Measurements from ENCODE around the gene ATN1. TPM values are rescaled to one million over a fixed set of nuclear protein-coding genes. Genes with fewer than 3 reads are reported as not detected.

Gene ATN1
- total and polyA plus RNA-seq, 2 donors (not counting 1 experiment from before 2014, with no cell fraction given): 9.4 to 21.5 TPM

DNA sequence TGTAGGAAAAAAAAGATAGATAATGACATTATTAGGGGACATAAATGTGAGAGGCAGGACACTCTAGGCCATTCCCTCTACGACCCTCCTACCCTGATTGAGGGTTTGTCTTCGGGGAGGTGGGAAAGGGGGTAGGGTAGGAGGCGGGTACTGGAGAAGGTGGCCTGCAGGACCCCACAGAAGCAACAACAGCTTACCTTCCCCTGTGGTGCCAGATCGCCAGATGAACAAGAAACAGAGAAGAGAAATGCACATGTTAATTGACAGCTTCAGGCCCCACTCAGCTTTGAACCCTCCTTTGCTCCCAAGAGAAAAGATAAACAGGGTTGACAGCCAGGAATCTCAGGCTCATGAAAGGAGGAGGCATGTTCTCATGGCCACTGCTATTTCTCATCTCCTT lies 38.0 kb downstream of the ATN1 start:
- Histone ChIP-seq H3K4me2 (ENCODE audit: extremely low read depth, insufficient read depth, low read length) (no peak overlapping the region), H3K36me3 (ENCODE audit: control insufficient read depth, insufficient read depth, low read length) (peaks cover 24% of the 10 kb centered on the region), H3K27me3 (ENCODE audit: control insufficient read depth, insufficient read depth, low read length) (no peaks in the 10 kb centered on the region), H3K4me1 (ENCODE audit: control insufficient read depth, extremely low read depth, insufficient read depth, low read length) (peaks cover 9% of the 10 kb centered on the region), H2AFZ (ENCODE audit: low read length) (no peak overlapping the region), H4K20me1 (ENCODE audit: control insufficient read depth, extremely low read depth, insufficient read depth, low read length) (no peaks in the 10 kb centered on the region), H3K4me3 (replicated peaks in 1 of 4; ENCODE audit: control extremely low read depth in 1 of 4, insufficient read depth in 1 of 4, low read depth in 3 of 4, low read length in 4 of 4) (no peak overlapping the region), H3K79me2 (ENCODE audit: control insufficient read depth, insufficient read depth, low read length) (peaks cover 26% of the 10 kb centered on the region), H3K9ac (ENCODE audit: insufficient read depth, low read length) (no peak overlapping the region), H3K27ac (ENCODE audit: insufficient read depth, low read length) (no peak overlapping the region), H3K9me3 (ENCODE audit: control insufficient read depth, insufficient read depth, low read depth, low read length) (no peaks in the 10 kb centered on the region)
- DNase-seq (ENCODE audit: low read depth in 2 of 2): no peak
- TF ChIP-seq EZH2 (IDR thresholded peaks at IDR 0.05; ENCODE audit: low read length, missing control alignments): no peak
- TF ChIP-seq, protein P1, sequence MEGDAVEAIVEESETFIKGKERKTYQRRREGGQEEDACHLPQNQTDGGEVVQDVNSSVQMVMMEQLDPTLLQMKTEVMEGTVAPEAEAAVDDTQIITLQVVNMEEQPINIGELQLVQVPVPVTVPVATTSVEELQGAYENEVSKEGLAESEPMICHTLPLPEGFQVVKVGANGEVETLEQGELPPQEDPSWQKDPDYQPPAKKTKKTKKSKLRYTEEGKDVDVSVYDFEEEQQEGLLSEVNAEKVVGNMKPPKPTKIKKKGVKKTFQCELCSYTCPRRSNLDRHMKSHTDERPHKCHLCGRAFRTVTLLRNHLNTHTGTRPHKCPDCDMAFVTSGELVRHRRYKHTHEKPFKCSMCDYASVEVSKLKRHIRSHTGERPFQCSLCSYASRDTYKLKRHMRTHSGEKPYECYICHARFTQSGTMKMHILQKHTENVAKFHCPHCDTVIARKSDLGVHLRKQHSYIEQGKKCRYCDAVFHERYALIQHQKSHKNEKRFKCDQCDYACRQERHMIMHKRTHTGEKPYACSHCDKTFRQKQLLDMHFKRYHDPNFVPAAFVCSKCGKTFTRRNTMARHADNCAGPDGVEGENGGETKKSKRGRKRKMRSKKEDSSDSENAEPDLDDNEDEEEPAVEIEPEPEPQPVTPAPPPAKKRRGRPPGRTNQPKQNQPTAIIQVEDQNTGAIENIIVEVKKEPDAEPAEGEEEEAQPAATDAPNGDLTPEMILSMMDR (conservative IDR thresholded peaks at IDR 0.05 in 1 of 2, IDR thresholded peaks at IDR 0.05 in 1 of 2; ENCODE audit: low read depth in 1 of 2, low read length in 2 of 2): no peak

DNA sequence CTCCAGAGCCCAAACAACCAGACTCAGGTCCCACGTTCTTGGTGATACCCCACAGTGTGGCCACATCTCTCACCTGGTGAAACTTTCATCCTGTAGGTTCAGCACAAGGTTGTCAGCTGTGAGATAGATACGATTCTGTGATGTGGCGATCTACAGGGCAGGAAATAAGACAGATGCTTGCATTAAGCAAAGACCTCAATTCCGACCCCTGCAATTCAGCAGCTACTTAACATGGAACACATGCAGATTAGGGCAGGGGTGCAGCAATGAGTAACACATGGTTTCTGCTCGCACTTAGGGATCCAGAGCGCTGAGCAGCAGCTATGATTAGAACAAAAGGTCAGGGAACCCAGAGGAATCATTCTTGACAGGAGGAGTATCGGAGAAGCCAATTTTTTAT lies 38.6 kb downstream of the ATN1 start:
- Histone ChIP-seq H3K27me3 (ENCODE audit: control insufficient read depth, insufficient read depth, low read length) (no peaks in the 10 kb centered on the region), H3K36me3 (ENCODE audit: control insufficient read depth, insufficient read depth, low read length) (peaks cover 24% of the 10 kb centered on the region), H3K4me1 (ENCODE audit: control insufficient read depth, extremely low read depth, insufficient read depth, low read length) (peaks cover 9% of the 10 kb centered on the region), H3K4me3 (replicated peaks in 1 of 4; ENCODE audit: control extremely low read depth in 1 of 4, insufficient read depth in 1 of 4, low read depth in 3 of 4, low read length in 4 of 4) (no peak overlapping the region), H3K9ac (ENCODE audit: insufficient read depth, low read length) (no peak overlapping the region), H3K79me2 (ENCODE audit: control insufficient read depth, insufficient read depth, low read length) (peaks cover 31% of the 10 kb centered on the region), H3K4me2 (ENCODE audit: extremely low read depth, insufficient read depth, low read length) (no peak overlapping the region), H2AFZ (ENCODE audit: low read length) (no peak overlapping the region), H4K20me1 (ENCODE audit: control insufficient read depth, extremely low read depth, insufficient read depth, low read length) (no peaks in the 10 kb centered on the region), H3K9me3 (ENCODE audit: control insufficient read depth, insufficient read depth, low read depth, low read length) (no peaks in the 10 kb centered on the region), H3K27ac (ENCODE audit: insufficient read depth, low read length) (no peak overlapping the region)
- no peak for TF ChIP-seq EZH2 (IDR thresholded peaks at IDR 0.05; ENCODE audit: low read length, missing control alignments)
- TF ChIP-seq, protein P1 (conservative IDR thresholded peaks at IDR 0.05 in 1 of 2, IDR thresholded peaks at IDR 0.05 in 1 of 2; ENCODE audit: low read depth in 1 of 2, low read length in 2 of 2): no peak
- DNase-seq (ENCODE audit: low read depth in 2 of 2): no peak

DNA sequence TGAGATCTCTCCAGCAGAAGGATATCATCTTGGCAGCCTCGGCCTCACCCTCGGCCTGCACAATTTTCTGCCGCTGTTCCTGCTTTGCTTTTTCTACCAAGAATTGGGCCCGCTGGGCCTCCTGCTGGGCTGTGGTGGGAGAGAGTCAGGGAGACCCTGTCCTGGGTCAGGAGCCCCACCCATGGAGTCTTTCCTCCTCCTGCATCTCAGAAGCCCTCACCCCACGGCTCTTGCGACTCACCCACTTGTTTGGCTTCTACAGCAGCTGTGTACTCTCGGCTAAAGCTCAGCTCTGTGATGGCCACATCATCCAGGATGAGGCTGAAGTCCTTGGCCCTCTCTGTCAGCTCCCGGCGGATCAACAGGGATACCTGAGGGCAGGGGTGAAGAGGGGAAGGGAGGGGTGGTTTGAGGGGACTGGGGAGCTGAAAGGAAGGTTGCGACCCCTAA lies 39.9 kb downstream of the ATN1 start:
- H3K27ac ChIP-seq (ENCODE audit: insufficient read depth, low read length): no peak overlapping the region
- TF ChIP-seq EZH2 (IDR thresholded peaks at IDR 0.05; ENCODE audit: low read length, missing control alignments): no peak
- TF ChIP-seq, protein P1 (conservative IDR thresholded peaks at IDR 0.05 in 1 of 2, IDR thresholded peaks at IDR 0.05 in 1 of 2; ENCODE audit: low read depth in 1 of 2, low read length in 2 of 2): no peak
- H3K4me1 ChIP-seq (ENCODE audit: control insufficient read depth, extremely low read depth, insufficient read depth, low read length): peaks cover 7% of the 10 kb centered on the region
- no peaks in the 10 kb centered on the region for H4K20me1 ChIP-seq (ENCODE audit: control insufficient read depth, extremely low read depth, insufficient read depth, low read length)
- H3K4me3 ChIP-seq (replicated peaks in 1 of 4; ENCODE audit: control extremely low read depth in 1 of 4, insufficient read depth in 1 of 4, low read depth in 3 of 4, low read length in 4 of 4): no peak overlapping the region
- DNase-seq (ENCODE audit: low read depth in 2 of 2): no peak
- no peaks in the 10 kb centered on the region for H3K9me3 ChIP-seq (ENCODE audit: control insufficient read depth, insufficient read depth, low read depth, low read length)
- no peak overlapping the region for H3K4me2 ChIP-seq (ENCODE audit: extremely low read depth, insufficient read depth, low read length)
- H3K36me3 ChIP-seq (ENCODE audit: control insufficient read depth, insufficient read depth, low read length): peaks cover 24% of the 10 kb centered on the region
- H3K9ac ChIP-seq (ENCODE audit: insufficient read depth, low read length): no peak overlapping the region
- H2AFZ ChIP-seq (ENCODE audit: low read length): no peak overlapping the region
- peaks cover 44% of the 10 kb centered on the region for H3K79me2 ChIP-seq (ENCODE audit: control insufficient read depth, insufficient read depth, low read length)
- H3K27me3 ChIP-seq (ENCODE audit: control insufficient read depth, insufficient read depth, low read length): no peaks in the 10 kb centered on the region

All from fibroblast of lung (primary cell).